ENCODE measurements around the gene CAMK1D. TPM values are rescaled to one million over a fixed set of nuclear protein-coding genes. Genes with fewer than 3 reads are reported as not detected.

Gene CAMK1D
- total RNA-seq, 1 donor from 2014 or later = 22.5 TPM

- DNase-seq (no peak), ATAC-seq (no peak)
- intact Hi-C loops (cut with DNase I) = no loop called here
- no peak overlapping the region for H3K4me3 ChIP-seq
- H3K27ac ChIP-seq = no peak overlapping the region
- TF ChIP-seq CTCF (IDR thresholded peaks at IDR 0.05) = no peak
- H3K4me1 ChIP-seq = no peaks in the 10 kb centered on the region
- H3K9me3 ChIP-seq = no peaks in the 10 kb centered on the region
- H3K27me3 ChIP-seq (ENCODE audit: low read depth) = no peaks in the 10 kb centered on the region
- no peaks in the 10 kb centered on the region for H3K36me3 ChIP-seq
These were observed 443.7 kb downstream of the CAMK1D start for GRCh38 chr10:12792889-12793556.

GRCh38 chr10:12795315-12796110 lies 446.2 kb downstream of the CAMK1D start:
- Histone ChIP-seq H3K36me3 (no peaks in the 10 kb centered on the region), H3K27ac (no peak overlapping the region), H3K9me3 (no peaks in the 10 kb centered on the region), H3K4me1 (no peaks in the 10 kb centered on the region), H3K4me3 (no peak overlapping the region), H3K27me3 (ENCODE audit: low read depth) (no peaks in the 10 kb centered on the region)
- TF ChIP-seq CTCF (IDR thresholded peaks at IDR 0.05) = no peak
- ATAC-seq = no peak
- intact Hi-C loops (cut with DNase I) = no loop called here
- DNase-seq = no peak

- DNase-seq (no peak), ATAC-seq (no peak)
- Histone ChIP-seq H3K9me3 (no peaks in the 10 kb centered on the region), H3K27ac (no peak overlapping the region), H3K4me1 (no peaks in the 10 kb centered on the region), H3K27me3 (ENCODE audit: low read depth) (no peaks in the 10 kb centered on the region), H3K36me3 (no peaks in the 10 kb centered on the region), H3K4me3 (no peak overlapping the region)
- TF ChIP-seq CTCF (IDR thresholded peaks at IDR 0.05) = no peak
- intact Hi-C loops (cut with DNase I) = no loop called here
These were observed 447.2 kb downstream of the CAMK1D start for GRCh38 chr10:12796401-12797160.

GRCh38 chr10:12797471-12798262 lies 448.3 kb downstream of the CAMK1D start:
- intact Hi-C loops (cut with DNase I) = no loop called here
- H3K4me1 ChIP-seq = no peaks in the 10 kb centered on the region
- H3K36me3 ChIP-seq = no peaks in the 10 kb centered on the region
- no peaks in the 10 kb centered on the region for H3K27me3 ChIP-seq (ENCODE audit: low read depth)
- no peak for TF ChIP-seq CTCF (IDR thresholded peaks at IDR 0.05)
- DNase-seq = no peak
- H3K9me3 ChIP-seq = no peaks in the 10 kb centered on the region
- H3K27ac ChIP-seq = no peak overlapping the region
- ATAC-seq = no peak
- no peak overlapping the region for H3K4me3 ChIP-seq

- intact Hi-C loops (cut with DNase I) = no loop called here
- H3K36me3 ChIP-seq = no peaks in the 10 kb centered on the region
- no peaks in the 10 kb centered on the region for H3K27me3 ChIP-seq (ENCODE audit: low read depth)
- H3K4me3 ChIP-seq = no peak overlapping the region
- no peak for TF ChIP-seq CTCF (IDR thresholded peaks at IDR 0.05)
- no peaks in the 10 kb centered on the region for H3K9me3 ChIP-seq
- ATAC-seq (no peak), DNase-seq (no peak)
- H3K4me1 ChIP-seq = no peaks in the 10 kb centered on the region
- H3K27ac ChIP-seq = no peak overlapping the region
These were observed 449.8 kb downstream of the CAMK1D start for GRCh38 chr10:12799144-12799543.
